Natural killer cell (primary cell): ENCODE data around the gene KCNK18. TPM values are rescaled to one million over a fixed set of nuclear protein-coding genes. Genes with fewer than 3 reads are reported as not detected.

Source experiments
- ATAC-seq, 3 donors: fragments of 150-1000 bp in 2 of 3; fragments of 200-7000 bp in 1 of 3; cut with Tn5 transposase; 1 replicate in 1 of 3; 2 replicates in 2 of 3; pipeline ENCODE4 v1.10.0; 2021; ENCODE audit warnings: mild to moderate bottlenecking in 2 of 3, moderate library complexity in 2 of 3
- DNase-seq, 2 donors: peaks; one replicate each; pipeline versions ENCODE4 v3.0.0 to v3.0.0-alpha.2; 2013 to 2021; ENCODE audit warnings: mixed read lengths in 1 of 2
- H3K27ac ChIP-seq: one replicate; pipeline ENCODE4 v1.5.1; 2013; ENCODE audit warnings: mild to moderate bottlenecking, low read length
- H3K27me3 ChIP-seq: one replicate; pipeline ENCODE4 v1.6.1; 2013; ENCODE audit warnings: low read length; ENCODE audit not compliant: control insufficient read depth, insufficient read depth
- H3K36me3 ChIP-seq: one replicate; pipeline ENCODE4 v1.6.1; 2013; ENCODE audit warnings: low read length; ENCODE audit not compliant: control insufficient read depth, insufficient read depth
- H3K4me1 ChIP-seq: one replicate; pipeline ENCODE4 v1.6.1; 2013; ENCODE audit warnings: low read length; ENCODE audit not compliant: control insufficient read depth, insufficient read depth
- H3K4me3 ChIP-seq: one replicate; pipeline ENCODE4 v1.5.1; 2013; ENCODE audit warnings: low read length
- H3K9me3 ChIP-seq: one replicate; pipeline ENCODE4 v1.6.1; 2013; ENCODE audit warnings: low read length; ENCODE audit not compliant: control insufficient read depth, insufficient read depth
- H3K27ac Mint-ChIP-seq, 2 donors: one replicate each; pipeline ENCODE4 v1.8.0; 2022; ENCODE audit warnings: mild to moderate bottlenecking in 2 of 2, mixed read lengths in 2 of 2, moderate library complexity in 1 of 2
- H3K27me3 Mint-ChIP-seq, 2 donors: one replicate each; pipeline ENCODE4 v1.8.0; 2022; ENCODE audit warnings: low read depth in 2 of 2, mixed read lengths in 2 of 2
- H3K36me3 Mint-ChIP-seq: one replicate; pipeline ENCODE4 v1.8.0; 2022; ENCODE audit warnings: mixed read lengths
- H3K4me1 Mint-ChIP-seq, 2 donors: one replicate each; pipeline ENCODE4 v1.8.0; 2022; ENCODE audit warnings: mixed read lengths in 2 of 2
- H3K4me3 Mint-ChIP-seq: one replicate; pipeline ENCODE4 v1.8.0; 2022; ENCODE audit warnings: mild to moderate bottlenecking, moderate library complexity, mixed read lengths
- H3K9me3 Mint-ChIP-seq, 2 donors: one replicate each; pipeline ENCODE4 v1.8.0; 2022; ENCODE audit warnings: mixed read lengths in 2 of 2
- CTCF ChIP-seq: fragments of 200-600 bp; IDR thresholded peaks from one replicate; pipeline ENCODE4 v1.8.0; 2022; ENCODE audit warnings: antibody characterized with exemption
- WGBS: methylation state at CpG from one replicate; pipeline ENCODE4 v1.1.7; 2013; ENCODE audit warnings: missing lambda C conversion rate; ENCODE audit not compliant: insufficient coverage; 5-methylcytosine and 5-hydroxymethylcytosine counted together
- intact Hi-C: fragments of 100-400 bp; cut with micrococcal nuclease; formaldehyde crosslinking; loops from one replicate; pipeline ENCODE4 v1.14.2; 2022
- total RNA-seq, 4 donors: library from RNA; stranded (reverse); fragments of 120-200 nt in 1 of 4; gene quantifications; one replicate each; pipeline versions ENCODE4 v1.2.3 to v1.2.4, GENCODE V29; 2013 to 2022

The KCNK18 gene
- total RNA-seq, 3 donors from 2014 or later (not counting 1 experiment from before 2014, with no cell fraction given) = not detected

- no peaks in the 10 kb centered on the region for H3K4me1 Mint-ChIP-seq
- H3K9me3 ChIP-seq = no peaks in the 10 kb centered on the region
- peaks cover 8 to 10% of the 10 kb centered on the region in 2 donors for H3K27me3 Mint-ChIP-seq
- DNase-seq (no peak), ATAC-seq (no peak)
- no peaks in the 10 kb centered on the region for H3K9me3 Mint-ChIP-seq
- no peak overlapping the region for H3K4me3 ChIP-seq
- intact Hi-C loops = no loop called here
- WGBS = 84% methylated on average over 4 of the region's 4 CpGs
- H3K27ac Mint-ChIP-seq = no peak overlapping the region
- no peaks in the 10 kb centered on the region for H3K36me3 Mint-ChIP-seq
- TF ChIP-seq CTCF = no peak
- no peaks in the 10 kb centered on the region for H3K27me3 ChIP-seq
- H3K4me1 ChIP-seq = no peaks in the 10 kb centered on the region
- no peak overlapping the region for H3K27ac ChIP-seq
- no peaks in the 10 kb centered on the region for H3K36me3 ChIP-seq
- H3K4me3 Mint-ChIP-seq = no peak overlapping the region
These were observed 25.8 kb downstream of the KCNK18 start for GRCh38 chr10:117222976-117223692.

GRCh38 chr10:117223693-117224430 lies 26.6 kb downstream of the KCNK18 start:
- ATAC-seq (no peak), DNase-seq (no peak)
- H3K9me3 Mint-ChIP-seq = no peaks in the 10 kb centered on the region
- TF ChIP-seq CTCF = no peak
- no peak overlapping the region for H3K4me3 ChIP-seq
- H3K27ac ChIP-seq = no peak overlapping the region
- H3K27ac Mint-ChIP-seq = no peak overlapping the region
- no peaks in the 10 kb centered on the region for H3K36me3 ChIP-seq
- no peaks in the 10 kb centered on the region for H3K4me1 Mint-ChIP-seq
- H3K27me3 ChIP-seq = no peaks in the 10 kb centered on the region
- 87% methylated on average over 7 of the region's 7 CpGs for WGBS
- no peak overlapping the region for H3K4me3 Mint-ChIP-seq
- H3K9me3 ChIP-seq = no peaks in the 10 kb centered on the region
- no peaks in the 10 kb centered on the region for H3K4me1 ChIP-seq
- H3K27me3 Mint-ChIP-seq = peaks cover 8 to 10% of the 10 kb centered on the region in 2 donors
- no peaks in the 10 kb centered on the region for H3K36me3 Mint-ChIP-seq
- intact Hi-C loops = no loop called here

- H3K4me3 Mint-ChIP-seq = no peak overlapping the region
- H3K9me3 Mint-ChIP-seq = no peaks in the 10 kb centered on the region
- Histone ChIP-seq H3K36me3 (no peaks in the 10 kb centered on the region), H3K9me3 (no peaks in the 10 kb centered on the region), H3K4me3 (no peak overlapping the region), H3K27me3 (no peaks in the 10 kb centered on the region), H3K27ac (no peak overlapping the region), H3K4me1 (no peaks in the 10 kb centered on the region)
- H3K27me3 Mint-ChIP-seq = peaks cover 8 to 17% of the 10 kb centered on the region in 2 donors
- TF ChIP-seq CTCF = no peak
- H3K36me3 Mint-ChIP-seq = no peaks in the 10 kb centered on the region
- no peaks in the 10 kb centered on the region for H3K4me1 Mint-ChIP-seq
- no peak for DNase-seq
- intact Hi-C loops = no loop called here
- H3K27ac Mint-ChIP-seq = no peak overlapping the region
- no peak for ATAC-seq
- 91% methylated on average over 2 of the region's 3 CpGs for WGBS
These were observed 27.6 kb downstream of the KCNK18 start for GRCh38 chr10:117224881-117225280.
